T1000 (cell line): Measurements from ENCODE around the gene KDM7A.
"Not testable (repeated sequence)": the region's sequence is repeated elsewhere in the genome, so short reads cannot be mapped to it uniquely, and the experiment has no call there.

Source experiments
- DNase-seq: peaks from one replicate; lab custom pipeline; 2025; ENCODE audit warnings: mixed read lengths; lab: John Stamatoyannopoulos, UW

The KDM7A gene

DNA sequence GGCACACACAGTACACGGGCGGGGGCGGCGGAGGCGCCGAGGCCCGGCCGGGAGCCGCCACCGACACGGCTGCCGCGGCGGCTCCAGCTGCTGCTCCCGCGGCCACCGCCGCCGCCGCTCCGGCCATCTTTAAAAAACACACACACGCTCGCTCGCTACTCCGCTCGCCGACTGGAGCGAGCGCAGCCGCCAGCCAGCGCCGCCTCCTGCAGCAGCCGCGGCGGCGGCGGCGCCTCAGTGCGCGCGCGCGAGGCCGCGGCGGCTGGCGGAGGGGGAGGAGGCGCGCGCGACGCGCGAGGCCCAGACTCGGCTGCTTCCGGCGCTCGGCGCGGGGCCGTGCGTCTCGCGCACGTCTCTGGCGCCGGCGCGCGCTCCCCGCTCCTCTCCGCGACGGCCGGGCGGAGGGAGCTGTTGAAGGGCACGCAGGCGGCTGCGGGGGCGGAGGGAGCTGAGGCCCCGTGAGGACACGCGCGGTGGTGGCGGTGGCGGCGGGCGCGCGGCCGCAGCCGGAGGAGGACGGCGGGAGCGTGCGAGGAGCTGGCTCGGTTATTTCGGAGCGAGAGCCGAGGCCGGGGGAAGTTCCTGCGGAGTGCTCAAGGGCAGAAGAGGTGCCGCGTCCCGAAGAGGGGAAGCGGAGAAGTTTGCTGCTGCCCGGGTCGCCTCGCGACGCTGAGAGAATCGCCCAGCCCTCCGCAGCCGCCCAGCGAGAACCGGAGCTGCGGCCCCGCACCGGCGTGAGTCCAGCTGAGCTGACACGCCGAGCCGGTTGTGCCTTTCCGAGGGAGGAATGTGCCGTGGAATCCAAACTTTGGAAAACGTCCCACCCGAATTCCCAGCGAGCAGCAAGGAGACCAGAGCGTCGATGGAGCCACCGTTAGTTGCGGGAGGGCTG lies at the start of gene KDM7A:
Gene KDM7A (minus strand): TSS at position 173 of the 892 bp plus-strand sequence. CDS start 46 bp downstream, at position 127.
- peak; percentile 75 for DNase-seq

DNA sequence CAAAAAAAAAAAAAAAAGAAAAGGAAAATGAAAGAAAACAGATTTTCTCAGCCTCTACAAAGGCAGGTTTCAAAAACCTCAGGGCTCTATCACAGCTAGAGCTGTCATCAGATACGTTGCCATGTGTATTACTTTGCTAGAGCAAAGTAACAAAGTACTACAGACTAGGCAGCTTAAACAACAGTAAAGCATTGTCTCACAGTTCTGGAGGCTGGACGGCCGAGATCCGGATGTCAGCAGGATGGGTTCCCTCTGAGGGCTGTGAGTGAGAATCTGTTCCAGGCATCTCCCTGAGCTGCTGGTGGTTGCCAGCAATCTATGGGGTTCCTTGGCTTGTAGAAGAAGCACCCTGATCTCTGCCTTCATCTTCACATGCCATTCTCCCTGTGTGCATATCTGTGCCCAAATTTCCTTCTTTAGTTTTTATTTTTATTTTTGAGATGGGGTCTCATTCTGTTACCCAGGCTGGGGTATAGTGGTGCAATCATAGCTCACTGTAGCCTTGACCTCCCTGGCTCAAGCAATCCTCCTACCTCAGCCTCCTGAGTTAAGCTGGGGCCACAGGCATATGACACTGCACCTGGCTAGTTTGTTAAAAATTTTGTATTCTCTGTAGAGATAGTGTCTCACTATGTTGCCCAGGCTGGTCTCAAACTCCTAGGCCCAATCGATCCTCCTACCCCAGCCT lies 48.9 kb upstream of the KDM7A start:
- no peak for DNase-seq

- DNase-seq = no peak
Observed at GRCh38 chr7:140223515-140224221, 46.9 kb upstream of the KDM7A start.

- no peak for DNase-seq
Observed at GRCh38 chr7:140222814-140223213, 46.0 kb upstream of the KDM7A start.

- no peak for DNase-seq
Observed at GRCh38 chr7:140219672-140220524, 43.1 kb upstream of the KDM7A start.

DNA sequence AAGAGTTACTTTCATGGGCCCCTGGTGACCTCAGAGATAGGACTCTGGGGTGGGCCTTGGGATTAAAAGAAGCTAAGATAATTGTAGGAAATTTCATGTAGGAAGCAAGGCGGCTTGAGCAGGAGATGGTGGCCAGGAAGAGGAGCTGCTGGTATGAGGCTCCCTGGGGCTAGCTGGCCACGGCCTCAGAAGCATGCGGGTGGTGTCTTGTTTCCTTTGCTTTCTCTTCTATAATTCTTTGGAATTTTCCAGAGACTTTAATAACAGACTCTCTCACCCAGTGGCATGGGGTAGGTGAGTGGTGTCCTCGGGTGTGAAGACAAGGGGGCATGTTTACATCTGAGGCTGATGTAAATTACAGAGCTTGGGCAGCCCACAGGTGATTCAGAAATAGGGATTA lies 41.9 kb upstream of the KDM7A start:
- DNase-seq = no peak

GRCh38 chr7:140217750-140218501 lies 41.1 kb upstream of the KDM7A start:
- no peak for DNase-seq

DNA sequence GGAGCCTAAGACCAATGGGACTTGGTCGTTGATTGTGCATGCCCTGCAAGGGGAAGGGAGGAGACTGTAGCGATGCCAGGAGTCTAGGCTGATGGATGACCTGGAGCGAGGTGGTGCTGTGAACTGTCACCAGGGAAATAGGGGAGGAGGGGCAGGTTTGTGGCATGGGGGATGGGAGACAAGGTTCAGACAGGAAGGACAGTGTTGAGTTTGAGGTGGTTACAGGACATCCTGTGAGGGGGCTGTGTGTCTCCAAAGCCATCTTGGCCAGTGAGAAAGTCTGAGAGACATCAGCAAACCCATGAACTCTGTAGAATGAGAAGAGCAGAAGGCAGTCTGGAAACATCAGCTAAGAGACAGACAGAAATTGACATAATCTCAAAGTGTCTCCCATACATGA lies 38.5 kb upstream of the KDM7A start:
- DNase-seq = no peak

- no peak for DNase-seq
Observed at GRCh38 chr7:140214075-140214684, 37.4 kb upstream of the KDM7A start.

DNA sequence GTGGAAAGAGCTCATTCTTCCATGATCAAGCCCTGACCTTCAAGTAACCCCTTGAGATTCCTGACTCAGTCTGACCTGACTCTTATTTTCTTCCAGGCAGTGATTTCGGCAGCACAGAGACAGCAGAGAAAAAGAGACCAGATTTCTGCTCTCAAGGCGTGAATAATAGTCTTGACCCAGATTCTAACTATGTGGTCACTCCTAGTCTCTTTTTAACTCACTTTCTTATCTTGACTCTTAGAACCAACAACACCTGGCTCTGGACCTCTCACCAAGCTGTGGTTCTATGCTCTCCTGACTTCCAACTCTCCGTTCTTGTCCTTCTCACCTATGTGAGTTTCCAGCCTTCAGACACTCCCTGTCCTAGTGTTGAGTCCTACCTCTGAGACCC lies 36.9 kb upstream of the KDM7A start:
- DNase-seq = no peak

GRCh38 chr7:140212100-140212881 lies 35.5 kb upstream of the KDM7A start:
- no peak for DNase-seq

DNA sequence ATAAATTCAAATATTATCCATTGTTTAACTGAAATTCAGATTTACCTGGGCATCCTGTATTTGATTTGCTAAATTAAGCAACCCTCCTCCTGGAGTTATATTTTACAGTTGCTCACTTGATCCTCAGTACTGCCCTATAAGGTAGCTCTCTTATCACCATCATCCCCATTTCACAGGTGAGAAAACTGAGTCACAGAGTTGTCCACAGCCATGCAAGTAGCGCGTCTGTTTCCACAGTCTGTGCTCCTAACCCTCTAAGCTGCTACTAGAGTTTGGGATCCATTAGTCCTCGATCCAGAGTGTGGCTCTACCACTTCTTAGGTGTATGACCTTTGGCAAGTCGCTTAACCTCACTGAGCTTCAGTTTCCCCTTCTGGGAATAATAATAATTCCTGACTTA lies 34.9 kb upstream of the KDM7A start:
- no peak for DNase-seq

- DNase-seq = no peak
Observed at GRCh38 chr7:140209866-140210609, 33.3 kb upstream of the KDM7A start.

DNA sequence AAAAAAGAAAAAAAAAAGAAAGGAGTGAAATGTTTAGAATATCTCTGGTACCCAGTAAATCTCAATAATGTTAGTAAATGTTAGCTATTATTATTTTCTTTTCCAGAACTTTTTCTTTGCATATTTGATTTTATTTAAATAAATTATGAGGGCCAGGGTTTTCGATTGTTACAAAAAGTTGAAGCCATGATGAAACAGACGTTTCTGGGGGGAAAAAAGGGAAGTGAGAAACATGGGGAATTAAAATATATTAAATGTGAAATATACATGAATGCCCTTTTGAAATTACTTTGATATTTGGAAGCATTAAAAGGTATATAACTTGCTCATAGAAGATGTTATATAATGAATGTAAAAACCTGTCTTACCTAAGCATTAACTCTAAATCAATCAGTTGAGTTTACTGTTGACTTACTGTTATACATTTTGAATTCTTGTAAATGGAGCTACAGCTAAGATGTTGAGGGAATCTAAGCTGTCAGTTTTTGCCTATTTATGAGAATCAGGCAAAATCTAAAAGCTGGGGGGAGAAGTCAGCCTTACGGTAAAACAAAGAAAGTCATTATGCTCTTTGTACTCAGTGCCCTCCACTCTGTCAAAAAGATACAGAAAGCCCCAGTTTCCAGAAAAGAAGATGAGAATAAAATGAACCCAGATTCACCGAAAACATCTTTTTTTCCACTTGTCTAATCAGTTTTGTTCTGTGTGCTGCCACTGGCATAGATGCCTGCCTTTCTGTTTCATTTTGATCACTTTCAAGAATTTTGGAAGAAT lies 30.0 kb upstream of the KDM7A start:
- no peak for DNase-seq

DNA sequence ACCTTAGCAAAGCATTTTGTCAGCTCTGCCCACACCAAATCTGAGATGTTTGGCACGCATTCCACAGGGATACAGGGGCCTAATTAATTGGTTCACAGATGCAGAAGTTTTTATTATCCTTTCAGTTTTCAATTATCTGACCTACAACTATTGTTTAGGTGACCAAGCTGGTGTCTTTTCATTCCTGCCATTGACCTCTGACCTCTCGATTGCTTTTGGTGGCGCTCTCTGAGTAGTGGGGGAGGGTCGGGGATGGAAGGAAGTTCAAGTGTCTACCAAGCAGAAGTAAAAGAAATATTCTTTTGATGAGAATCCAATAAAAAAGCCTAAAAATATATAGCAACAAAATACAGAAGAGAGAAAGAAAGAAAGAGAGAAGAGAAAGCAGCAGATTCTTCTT lies 28.8 kb upstream of the KDM7A start:
- no peak for DNase-seq

DNA sequence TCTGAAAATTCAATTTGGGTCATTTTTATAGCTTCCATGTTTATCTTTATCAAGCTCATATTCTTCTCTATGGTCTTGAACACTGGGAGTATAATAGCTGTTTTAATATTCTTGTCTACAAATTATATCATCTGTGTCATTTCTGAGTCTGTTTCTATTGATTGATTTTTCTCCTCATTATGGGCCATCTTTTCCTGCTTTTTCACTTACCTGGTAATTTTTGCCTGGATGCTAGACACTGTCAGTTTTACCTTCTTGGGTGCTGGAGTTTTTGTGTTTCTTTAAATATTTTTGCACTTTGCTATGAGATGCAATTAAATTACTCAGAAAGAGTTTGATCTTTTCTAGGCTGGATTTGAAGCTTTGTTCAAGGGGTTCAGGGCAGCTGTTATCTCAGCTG lies 26.8 kb upstream of the KDM7A start:
- DNase-seq = no peak

DNA sequence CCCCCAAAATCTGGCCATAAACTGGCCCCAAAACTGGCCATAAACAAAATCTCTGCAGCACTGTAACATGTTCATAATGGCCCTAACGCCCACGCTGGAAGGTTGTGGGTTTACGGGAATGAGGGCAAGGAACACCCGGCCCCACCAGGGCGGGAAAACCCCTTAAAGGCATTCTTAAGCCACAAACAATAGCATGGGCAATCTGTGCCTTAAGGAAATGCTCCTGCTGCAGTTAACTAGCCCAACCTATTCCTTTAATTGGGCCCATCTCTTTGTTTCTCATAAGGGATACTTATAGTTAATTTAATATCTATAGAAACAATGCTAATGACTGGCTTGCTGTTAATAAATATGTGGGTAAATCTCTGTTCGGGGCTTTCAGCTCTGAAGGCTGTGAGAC lies 26.2 kb upstream of the KDM7A start:
- DNase-seq = not testable (repeated sequence)

- no peak for DNase-seq
Observed at GRCh38 chr7:140201393-140201792, 24.6 kb upstream of the KDM7A start.
